HG03066 (cell line): ENCODE measurements around the gene PAX5.
"Not testable (repeated sequence)": the region's sequence is repeated elsewhere in the genome, so short reads cannot be mapped to it uniquely, and the experiment has no call there.

Experiments used
- ATAC-seq: cut with Tn5 transposase; IDR thresholded peaks from one replicate; pipeline ENCODE4 v1.9.1; 2021; ENCODE audit warnings: low read depth; ENCODE audit not compliant: unreplicated experiment

The PAX5 gene

GRCh38 chr9:37033682-37034304 is at the start of gene PAX5:
Gene PAX5, minus strand, starts transcription at chr9:37034268. Its CDS starts 237 bp downstream, at chr9:37034031.
- no peak for ATAC-seq

DNA sequence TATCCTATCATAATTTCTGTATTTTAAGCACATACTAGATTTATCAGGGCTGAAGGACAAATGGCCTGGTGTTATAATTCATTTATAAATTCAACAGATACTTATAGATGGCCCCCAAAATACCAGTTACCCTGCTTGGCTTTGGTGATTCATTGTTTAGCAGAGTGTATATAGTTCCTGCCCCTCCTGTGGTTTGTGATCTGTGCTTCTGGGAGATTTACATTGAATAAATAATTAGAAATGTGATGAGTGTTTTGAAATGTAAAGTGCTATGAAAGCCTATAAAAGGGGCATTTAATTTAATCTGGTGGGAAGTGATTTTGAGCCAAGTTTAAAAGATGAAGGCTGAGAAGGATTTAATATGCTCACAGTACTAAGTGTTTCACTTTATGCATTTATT is 49.6 kb upstream of the PAX5 start:
- ATAC-seq = no peak

- ATAC-seq = no peak
Observed at GRCh38 chr9:37082214-37082765, 48.2 kb upstream of the PAX5 start.

GRCh38 chr9:37081507-37081906 is 47.4 kb upstream of the PAX5 start:
- not testable (repeated sequence) for ATAC-seq

DNA sequence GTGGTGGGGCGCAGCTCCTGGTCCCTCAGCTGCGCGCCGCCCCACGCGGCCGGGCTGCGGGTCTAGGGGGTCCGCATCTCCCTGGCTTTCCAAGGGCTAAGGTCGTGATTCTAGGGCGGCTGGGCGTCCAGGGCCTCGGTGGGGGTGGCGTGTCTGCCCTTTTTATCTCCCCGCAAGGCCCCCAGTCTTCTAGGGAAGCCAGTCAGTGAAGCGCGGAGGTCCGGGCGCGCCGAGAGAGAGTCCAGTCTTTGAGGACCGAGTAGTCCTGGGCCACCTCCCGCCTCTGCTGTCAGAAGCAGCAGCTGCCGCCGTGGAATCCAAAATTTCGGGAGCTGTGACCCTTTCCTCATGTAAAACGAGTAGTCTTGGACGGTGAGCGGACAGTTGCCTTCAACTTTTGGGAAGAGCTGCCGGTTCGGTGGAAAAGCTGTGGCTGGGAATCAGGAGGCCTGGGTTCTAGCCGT is 46.1 kb upstream of the PAX5 start:
- peak; percentile 15 for ATAC-seq

- ATAC-seq = peak; percentile 86
Observed at GRCh38 chr9:37079370-37080164, 45.5 kb upstream of the PAX5 start.

GRCh38 chr9:37074790-37075189 is 40.7 kb upstream of the PAX5 start:
- ATAC-seq = not testable (repeated sequence)

DNA sequence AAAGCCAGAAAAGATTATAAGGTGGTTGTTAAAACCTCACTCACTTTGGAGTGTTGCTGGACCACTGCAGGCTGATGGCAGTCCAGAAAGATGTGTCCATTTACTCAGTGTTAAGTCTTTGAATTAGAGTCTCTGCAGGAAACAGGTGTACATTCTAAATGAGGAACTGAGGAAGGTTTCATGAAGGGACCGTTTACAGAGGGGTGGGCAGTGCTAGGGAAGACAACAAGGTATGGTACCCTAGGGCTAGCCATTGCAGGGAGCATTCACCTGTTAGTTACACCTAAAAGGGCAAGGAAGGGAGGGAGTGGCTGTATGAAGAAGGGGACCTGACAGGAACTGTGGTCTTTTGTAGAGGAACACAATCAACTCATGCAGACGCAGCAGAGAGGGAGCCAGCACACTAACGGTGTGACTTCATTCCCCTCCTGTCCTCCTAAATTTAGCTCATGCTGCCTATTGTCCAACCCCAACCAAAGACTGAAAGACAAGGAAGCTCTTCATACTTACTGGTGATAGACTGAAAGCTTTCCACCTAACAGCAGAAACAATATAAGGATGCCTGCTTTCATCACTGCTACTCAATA is 32.2 kb upstream of the PAX5 start:
- peak; percentile 76 for ATAC-seq

GRCh38 chr9:37062336-37062735 is 28.3 kb upstream of the PAX5 start:
- ATAC-seq = no peak

GRCh38 chr9:37061768-37062167 is 27.7 kb upstream of the PAX5 start:
- ATAC-seq = no peak

- ATAC-seq = no peak
Observed at GRCh38 chr9:37060833-37061232, 26.8 kb upstream of the PAX5 start.

- ATAC-seq = no peak
Observed at GRCh38 chr9:37056046-37056920, 22.2 kb upstream of the PAX5 start.

- not testable (repeated sequence) for ATAC-seq
Observed at GRCh38 chr9:37054363-37054720, 20.3 kb upstream of the PAX5 start.

DNA sequence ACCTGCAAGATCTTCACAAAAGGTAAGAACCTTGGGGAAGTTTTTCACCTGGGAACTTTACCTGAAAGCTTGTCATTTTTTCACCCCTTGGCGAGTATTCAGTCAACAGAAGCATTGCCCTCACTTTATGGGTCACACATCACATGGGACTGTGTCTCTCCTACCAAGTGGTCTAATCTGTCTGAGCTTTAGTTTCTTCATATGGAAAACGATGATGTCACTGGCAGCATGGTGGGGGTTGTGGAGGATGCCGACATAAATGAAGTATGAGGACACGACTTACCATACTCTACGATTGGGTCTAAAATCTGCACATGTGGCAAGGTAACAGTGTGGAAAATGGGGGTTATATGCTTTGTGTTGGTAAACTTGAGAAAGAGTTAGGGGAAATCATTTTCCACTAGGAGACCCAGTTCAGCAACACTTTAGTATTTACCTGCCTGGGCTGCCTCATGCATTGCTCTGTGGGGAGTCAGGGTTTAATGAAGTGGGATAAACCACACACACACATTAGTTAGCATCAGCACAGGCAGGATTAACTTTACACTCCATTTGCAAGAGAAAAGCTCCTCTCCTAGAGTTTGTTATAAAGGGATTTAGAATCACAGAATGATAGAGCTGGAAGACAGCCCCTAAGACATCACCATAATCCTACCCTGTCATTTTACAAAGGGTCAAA is 19.8 kb upstream of the PAX5 start:
- no peak for ATAC-seq

DNA sequence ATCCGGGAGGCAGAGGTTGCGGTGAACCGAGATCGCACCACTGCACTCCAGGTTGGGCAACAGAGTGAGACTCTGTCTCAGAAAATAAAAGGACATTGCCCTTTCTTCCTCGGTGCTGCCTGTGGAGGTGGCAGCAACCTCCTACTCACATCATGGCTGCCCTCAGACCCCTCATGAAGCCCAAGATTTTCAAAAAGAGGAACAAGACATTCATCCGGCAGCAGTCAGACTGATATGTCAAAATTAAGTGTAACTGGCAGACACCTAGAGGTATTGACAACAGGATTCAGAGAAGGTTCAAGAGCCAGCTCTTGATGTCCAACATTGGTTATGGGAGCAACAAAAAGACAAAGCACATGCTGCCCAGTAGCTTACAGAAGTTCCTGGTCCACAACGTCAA is 12.6 kb upstream of the PAX5 start:
- no peak for ATAC-seq

- ATAC-seq = no peak
Observed at GRCh38 chr9:37042421-37042820, 8.4 kb upstream of the PAX5 start.

GRCh38 chr9:37040508-37041127 is 6.5 kb upstream of the PAX5 start:
- ATAC-seq = no peak

DNA sequence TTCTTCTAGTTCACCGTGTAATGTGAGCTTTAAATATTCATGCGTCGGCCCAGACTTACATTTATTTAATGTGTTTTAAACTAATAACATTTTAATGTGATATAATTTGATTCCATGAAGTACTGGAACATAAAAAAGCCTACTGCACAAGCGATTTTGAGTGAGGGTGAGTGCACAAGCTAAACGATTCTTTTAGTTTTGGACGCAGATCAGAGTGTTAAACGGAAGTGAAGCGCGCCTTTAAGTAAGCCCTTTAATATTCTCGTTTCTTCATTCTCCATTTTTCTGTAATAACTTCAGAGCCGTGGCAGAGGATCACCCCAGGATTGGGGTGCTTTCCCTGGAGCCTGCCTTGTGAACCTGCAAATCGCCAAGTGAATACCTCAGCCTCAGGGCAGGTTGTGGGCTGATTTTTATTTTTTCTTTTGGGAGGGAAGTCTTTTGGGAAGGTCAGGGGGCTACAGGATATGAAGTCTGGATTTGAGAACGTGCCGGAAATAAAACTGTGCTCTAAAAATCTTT is 4.9 kb upstream of the PAX5 start:
- ATAC-seq = no peak

GRCh38 chr9:37038302-37038942 is 4.4 kb upstream of the PAX5 start:
- no peak for ATAC-seq
